Measurements from ENCODE around the gene HID1. TPM values are rescaled to one million over a fixed set of nuclear protein-coding genes. Genes with fewer than 3 reads are reported as not detected.

HID1 gene
- total and polyA plus RNA-seq, 9 of the 15 experiments (the other 6 are each of a cell fraction or from before 2014, with no cell fraction given): 0.14 to 2.1 (median 0.54) TPM; not detected in 2

GRCh38 chr17:74945543-74945942, 27.0 kb downstream of the HID1 start:
- in situ Hi-C loops (cut with MboI): no loop called here
- no peak for TF ChIP-seq NR2C2 (CRISPR knock-in tag; IDR thresholded peaks at IDR 0.05)
- TF ChIP-seq NR2C2 (tag; IDR thresholded peaks at IDR 0.05): peak; percentile 87
- no peak for TF ChIP-seq ZNF175 (CRISPR knock-in tag; IDR thresholded peaks at IDR 0.05; ENCODE audit: low read depth)
- no peak for TF ChIP-seq NR2C1 (IDR thresholded peaks at IDR 0.05)
- TF ChIP-seq NR2C1 (tag; IDR thresholded peaks at IDR 0.05): peak; percentile 75
- peak; percentile 46 for TF ChIP-seq GABPA (tag; conservative IDR thresholded peaks at IDR 0.05; ENCODE audit: low read depth)
- H3K4me2 ChIP-seq (ENCODE audit: insufficient read depth, low read length): no peak overlapping the region
- intact Hi-C loops (cut with micrococcal nuclease): no loop called here
- under 1% methylated on average over 6 of the region's 6 CpGs for WGBS (ENCODE audit: insufficient coverage, low coverage, missing lambda C conversion rate)
- POLR2A ChIA-PET: interaction anchor here (0.7 kb wide), 1 partner anchor 18 kb away, joined by 3 read pairs; no protein-coding TSS in a partner anchor
- H4K20me1 ChIP-seq (replicated peaks; ENCODE audit: control insufficient read depth, insufficient read depth, low read length): no peaks in the 10 kb centered on the region
- no peak for FAIRE-seq
- no peaks in the 10 kb centered on the region for H3K36me3 ChIP-seq (ENCODE audit: control insufficient read depth, insufficient read depth, low read length)
- no peaks in the 10 kb centered on the region for H3K9me3 ChIP-seq (replicated peaks; ENCODE audit: control insufficient read depth, insufficient read depth, low read depth, low read length)
- H3K4me1 ChIP-seq (replicated peaks in 1 of 2; ENCODE audit: control insufficient read depth in 2 of 2, insufficient read depth in 2 of 2, low read length in 2 of 2): peaks cover 0 to 19% of the 10 kb centered on the region in 2 experiments; a peak in 2 of 5 replicates
- no peak overlapping the region for H2AFZ ChIP-seq (ENCODE audit: low read depth, low read length)
- no peaks in the 10 kb centered on the region for H3K9me1 ChIP-seq (ENCODE audit: control insufficient read depth, insufficient read depth, low read length)
- H3K79me2 ChIP-seq (ENCODE audit: control insufficient read depth, insufficient read depth, low read length): no peaks in the 10 kb centered on the region
- no peak overlapping the region for H3K9ac ChIP-seq (ENCODE audit: insufficient read depth in 1 of 2, low read depth in 2 of 2, low read length in 2 of 2)
- H3K27me3 ChIP-seq (ENCODE audit: control insufficient read depth in 2 of 2, insufficient read depth in 2 of 2, low read length in 2 of 2): peaks cover 37 to 80% of the 10 kb centered on the region in 2 experiments
- H3K27ac ChIP-seq (ENCODE audit: extremely low read depth, low read depth, low read length): no peak overlapping the region
- DNase-seq (ENCODE audit: extremely low read depth in 1 of 4, low spot score in 3 of 4): no peak
- CTCF ChIA-PET (ENCODE audit: low intra/inter-chr PET ratio): no interaction called here
- no peak overlapping the region for H3K4me3 ChIP-seq
- ATAC-seq: no peak
- BruUV-seq (replicated peaks): no TSS peak
